A673 (cell line): Measurements from ENCODE around the gene NFATC1.

Source experiments
- EZH2 ChIP-seq: fragments of 200-600 bp; sonication (generic); IDR thresholded peaks from 2 replicates; pipeline ENCODE4 v1.6.1; 2017; ENCODE audit warnings: borderline replicate concordance, low read depth, mild to moderate bottlenecking, mixed read lengths, antibody characterized with exemption, low read length; ENCODE audit not compliant: poor library complexity, severe bottlenecking
- TF ChIP-seq, protein P1 (sequence below): fragments of 300-800, 200-600 bp; sonication (generic); conservative IDR thresholded peaks from 2 replicates; pipeline ENCODE4 v1.5.1; 2017; ENCODE audit warnings: low read depth, mild to moderate bottlenecking, antibody characterized with exemption, low read length, moderate library complexity, mixed read lengths

DNA sequence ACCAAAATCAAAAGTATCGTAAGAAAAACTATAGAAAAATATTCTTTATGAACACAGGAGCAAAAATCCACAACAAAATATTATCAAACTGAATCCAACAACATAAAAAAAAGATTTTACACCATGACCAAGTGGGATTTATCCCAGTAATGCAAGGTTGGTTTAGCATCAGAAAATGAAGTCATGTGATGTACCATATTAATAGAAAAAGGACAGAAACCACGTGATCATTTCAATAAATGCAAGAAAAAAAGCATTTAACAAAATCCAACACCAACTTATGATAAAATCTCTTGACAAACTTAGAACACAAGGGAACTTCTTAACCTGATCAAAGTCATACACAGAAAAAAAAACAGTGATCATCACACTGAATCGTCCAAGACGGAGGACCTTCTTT is 105.3 kb downstream of the NFATC1 start:
- TF ChIP-seq EZH2 = no peak
- TF ChIP-seq, protein P1, sequence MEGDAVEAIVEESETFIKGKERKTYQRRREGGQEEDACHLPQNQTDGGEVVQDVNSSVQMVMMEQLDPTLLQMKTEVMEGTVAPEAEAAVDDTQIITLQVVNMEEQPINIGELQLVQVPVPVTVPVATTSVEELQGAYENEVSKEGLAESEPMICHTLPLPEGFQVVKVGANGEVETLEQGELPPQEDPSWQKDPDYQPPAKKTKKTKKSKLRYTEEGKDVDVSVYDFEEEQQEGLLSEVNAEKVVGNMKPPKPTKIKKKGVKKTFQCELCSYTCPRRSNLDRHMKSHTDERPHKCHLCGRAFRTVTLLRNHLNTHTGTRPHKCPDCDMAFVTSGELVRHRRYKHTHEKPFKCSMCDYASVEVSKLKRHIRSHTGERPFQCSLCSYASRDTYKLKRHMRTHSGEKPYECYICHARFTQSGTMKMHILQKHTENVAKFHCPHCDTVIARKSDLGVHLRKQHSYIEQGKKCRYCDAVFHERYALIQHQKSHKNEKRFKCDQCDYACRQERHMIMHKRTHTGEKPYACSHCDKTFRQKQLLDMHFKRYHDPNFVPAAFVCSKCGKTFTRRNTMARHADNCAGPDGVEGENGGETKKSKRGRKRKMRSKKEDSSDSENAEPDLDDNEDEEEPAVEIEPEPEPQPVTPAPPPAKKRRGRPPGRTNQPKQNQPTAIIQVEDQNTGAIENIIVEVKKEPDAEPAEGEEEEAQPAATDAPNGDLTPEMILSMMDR = no peak
